HG03378 (cell line): Measurements from ENCODE around the gene SLC29A2.
"Not testable (repeated sequence)": the region's sequence is repeated elsewhere in the genome, so short reads cannot be mapped to it uniquely, and the experiment has no call there.

Experiments
- ATAC-seq: cut with Tn5 transposase; IDR thresholded peaks from one replicate; pipeline ENCODE4 v1.9.1; 2021; ENCODE audit warnings: mild to moderate bottlenecking, moderate library complexity; ENCODE audit not compliant: unreplicated experiment

The SLC29A2 gene

DNA sequence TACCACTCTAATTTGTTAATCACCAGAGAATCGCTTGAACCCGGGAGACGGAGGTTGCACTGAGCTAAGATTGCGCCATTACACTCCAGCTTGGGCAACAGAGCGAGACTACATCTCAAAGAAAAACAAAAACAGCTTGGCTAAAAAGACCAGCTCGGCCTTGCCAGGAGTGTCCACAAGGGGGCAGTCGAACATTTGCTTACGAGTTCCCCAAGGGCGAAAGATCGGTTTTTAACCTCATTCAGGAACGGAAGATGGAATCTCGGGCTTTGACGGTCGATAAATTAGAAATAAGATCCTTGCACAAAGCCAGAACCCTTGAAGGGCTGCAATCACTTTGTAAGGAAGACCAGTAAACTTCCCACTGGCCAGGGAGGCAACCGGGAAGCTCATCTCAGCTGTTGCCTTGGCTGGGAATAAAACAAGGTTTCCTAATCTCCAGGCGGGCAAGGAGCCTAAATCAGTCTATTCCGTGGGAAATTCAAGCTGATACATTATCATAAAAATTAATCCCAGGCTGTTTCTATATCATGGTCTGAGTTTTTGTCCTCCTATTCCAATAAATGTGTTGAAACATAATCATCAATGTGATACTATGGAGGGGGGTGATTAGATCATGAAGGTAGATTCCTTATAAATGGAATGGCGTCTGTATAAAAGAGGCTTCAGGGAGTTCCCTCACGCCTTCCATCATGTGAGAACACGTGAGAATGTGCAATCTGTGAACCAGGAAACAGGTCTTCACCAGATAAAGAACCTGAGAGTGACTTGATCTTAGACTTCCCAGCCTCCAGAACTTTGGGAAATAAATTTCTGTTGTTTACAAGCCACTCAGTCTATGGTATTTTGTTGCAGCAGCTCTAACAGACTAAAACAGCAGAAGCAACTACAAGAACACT lies 14.9 kb upstream of the SLC29A2 start:
- no peak for ATAC-seq

- not testable (repeated sequence) for ATAC-seq
These were observed 12.8 kb upstream of the SLC29A2 start for GRCh38 chr11:66384316-66384715.

- ATAC-seq: not testable (repeated sequence)
These were observed 8.7 kb upstream of the SLC29A2 start for GRCh38 chr11:66380264-66380663.

DNA sequence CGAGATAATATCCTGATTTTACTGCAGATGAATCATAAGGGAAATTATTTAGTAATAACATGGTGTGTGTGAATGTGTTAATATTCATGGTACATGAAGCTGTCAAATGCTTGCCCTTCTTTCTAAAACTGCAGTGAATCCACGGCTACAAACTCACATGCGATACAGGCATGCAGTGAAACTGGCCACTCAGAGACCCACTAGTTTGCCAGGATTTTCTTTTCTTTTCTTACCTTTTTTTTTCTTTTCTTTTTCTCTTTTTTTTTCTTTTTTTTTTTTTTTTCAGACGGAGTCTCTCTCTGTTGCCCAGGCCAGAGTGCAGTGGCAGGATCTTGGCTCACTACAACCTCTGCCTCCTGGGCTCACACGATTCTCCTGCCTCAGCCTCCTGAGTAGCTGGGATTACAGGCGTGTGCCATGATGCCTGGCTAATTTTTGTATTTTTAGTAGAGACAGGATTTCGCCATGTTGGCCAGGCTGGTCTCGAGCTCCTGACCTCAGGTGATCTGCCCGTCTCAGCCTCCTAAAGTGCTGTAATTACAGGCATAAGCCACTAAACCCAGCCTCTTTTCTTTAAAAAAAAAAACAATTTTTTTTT lies 2.2 kb upstream of the SLC29A2 start:
- ATAC-seq: not testable (repeated sequence)

DNA sequence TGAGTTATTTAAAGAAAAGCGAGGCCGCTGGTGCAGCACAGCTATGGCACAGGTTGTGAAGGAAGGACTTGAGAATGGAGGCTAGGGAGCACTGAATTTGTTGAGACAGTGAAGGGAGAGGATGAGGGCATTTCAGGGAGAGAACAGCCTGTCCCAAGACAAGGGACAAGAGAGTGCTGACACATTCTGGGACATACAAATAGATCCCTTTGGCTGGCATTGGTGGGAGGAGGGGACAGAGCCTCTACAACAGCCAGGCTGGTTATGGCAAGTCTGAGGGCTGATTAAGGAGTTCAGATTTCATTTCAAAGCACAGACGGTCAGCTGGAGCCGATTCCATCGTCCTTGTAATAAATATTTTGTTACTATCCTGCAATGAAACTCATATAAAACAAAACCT lies 1.7 kb upstream of the SLC29A2 start:
- no peak for ATAC-seq

- no peak for ATAC-seq
These were observed 2.3 kb downstream of the SLC29A2 start for GRCh38 chr11:66369073-66369894.

DNA sequence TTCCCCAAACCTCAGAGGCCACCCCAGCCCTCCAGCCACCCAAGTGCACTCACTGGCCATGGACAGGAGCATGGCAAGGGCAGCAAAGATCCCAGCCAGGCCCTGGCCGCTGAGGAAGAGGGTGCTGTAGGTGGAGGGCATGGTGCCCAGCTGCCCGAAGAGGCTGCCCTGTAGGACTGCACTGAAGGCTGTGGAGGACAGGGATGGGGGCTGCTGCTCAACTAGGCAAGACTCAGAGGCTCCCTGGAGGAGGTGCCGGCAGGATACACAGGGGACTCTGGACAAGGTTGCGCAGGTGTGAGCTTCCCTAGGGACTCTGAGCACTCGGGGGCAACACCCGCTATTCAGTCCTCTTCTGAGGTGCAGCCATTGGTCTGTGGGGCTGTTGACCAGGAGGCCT lies 3.1 kb downstream of the SLC29A2 start:
- no peak for ATAC-seq

- no peak for ATAC-seq
These were observed 3.8 kb downstream of the SLC29A2 start for GRCh38 chr11:66367561-66368312.

GRCh38 chr11:66366844-66367477 lies 4.6 kb downstream of the SLC29A2 start:
- ATAC-seq: no peak

- ATAC-seq: no peak
These were observed 5.6 kb downstream of the SLC29A2 start for GRCh38 chr11:66365711-66366619.

DNA sequence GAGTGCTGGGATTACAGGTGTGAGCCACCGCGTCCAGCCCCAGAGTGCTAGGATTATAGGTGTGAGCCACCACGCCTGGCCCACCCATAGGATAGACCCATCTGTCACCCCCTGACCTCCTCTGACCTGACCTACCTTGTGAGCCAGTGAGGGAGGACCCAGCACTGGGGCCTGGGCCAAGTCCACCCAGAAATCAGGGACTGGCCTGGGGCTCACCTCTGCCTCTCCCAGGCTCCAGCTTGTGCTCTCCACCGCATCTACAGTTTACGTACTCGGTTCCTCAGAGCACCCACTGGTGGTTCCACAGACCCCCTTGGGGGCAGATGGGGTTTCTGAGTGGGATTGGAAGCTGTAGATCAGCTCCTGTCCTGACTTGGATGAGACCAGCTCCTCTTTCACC lies 6.4 kb downstream of the SLC29A2 start:
- ATAC-seq: no peak

- ATAC-seq: no peak
These were observed 7.6 kb downstream of the SLC29A2 start for GRCh38 chr11:66363805-66364535.

- ATAC-seq: no peak
These were observed 8.4 kb downstream of the SLC29A2 start for GRCh38 chr11:66363187-66363601.

DNA sequence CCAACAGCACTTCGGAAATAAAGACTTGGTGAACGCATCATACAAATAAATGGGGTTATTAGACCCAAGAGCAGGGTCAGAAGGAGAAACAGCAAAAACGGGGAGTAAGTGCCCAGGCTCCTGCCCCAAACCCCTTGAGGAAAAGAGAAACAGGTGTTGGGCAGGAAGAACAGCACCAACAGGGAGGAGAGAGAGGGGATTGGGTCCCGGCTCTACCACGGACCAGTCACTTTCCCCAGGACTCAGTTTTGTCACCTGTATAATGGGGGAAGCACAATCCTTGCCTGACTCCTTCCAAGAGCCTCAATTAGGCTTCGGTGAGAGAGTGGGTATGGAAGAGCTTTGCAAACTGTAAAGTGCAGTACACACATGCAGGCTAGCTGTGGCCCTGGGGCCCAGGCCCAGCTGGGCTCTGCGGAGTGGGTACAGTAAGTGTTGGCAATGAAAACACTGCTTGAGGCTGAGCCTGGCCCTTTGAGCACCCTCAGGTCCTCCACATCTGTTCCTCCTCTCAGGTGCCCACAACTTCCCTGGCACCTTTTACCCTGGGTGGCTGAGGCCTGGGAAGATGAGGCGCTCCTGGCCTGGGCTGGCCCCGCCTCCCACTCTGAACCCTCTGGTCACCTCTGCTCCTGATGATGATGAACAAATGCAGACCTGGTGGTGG lies 8.9 kb downstream of the SLC29A2 start:
- ATAC-seq: no peak

DNA sequence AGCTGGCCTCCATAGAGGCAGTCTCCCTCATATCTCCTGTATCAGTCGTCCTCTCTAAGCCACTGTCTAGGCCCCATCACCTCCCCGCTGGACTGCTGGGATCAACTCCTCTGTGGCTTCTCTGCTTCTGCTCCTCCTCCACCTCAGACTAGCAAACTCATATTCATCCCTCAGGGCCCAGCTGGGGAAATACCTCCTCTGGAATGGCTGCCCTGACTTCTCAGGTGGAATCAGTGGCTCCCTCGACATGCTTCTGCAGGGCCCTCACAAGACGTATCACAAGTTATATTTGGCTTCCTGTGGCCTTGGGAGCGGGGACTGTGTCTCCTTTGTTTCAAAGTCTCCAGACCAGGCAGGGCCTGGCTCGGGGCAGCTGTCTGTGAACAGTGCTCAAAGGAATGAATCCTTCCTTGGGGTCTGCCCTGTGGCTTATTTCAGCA lies 10.0 kb downstream of the SLC29A2 start:
- ATAC-seq: no peak

DNA sequence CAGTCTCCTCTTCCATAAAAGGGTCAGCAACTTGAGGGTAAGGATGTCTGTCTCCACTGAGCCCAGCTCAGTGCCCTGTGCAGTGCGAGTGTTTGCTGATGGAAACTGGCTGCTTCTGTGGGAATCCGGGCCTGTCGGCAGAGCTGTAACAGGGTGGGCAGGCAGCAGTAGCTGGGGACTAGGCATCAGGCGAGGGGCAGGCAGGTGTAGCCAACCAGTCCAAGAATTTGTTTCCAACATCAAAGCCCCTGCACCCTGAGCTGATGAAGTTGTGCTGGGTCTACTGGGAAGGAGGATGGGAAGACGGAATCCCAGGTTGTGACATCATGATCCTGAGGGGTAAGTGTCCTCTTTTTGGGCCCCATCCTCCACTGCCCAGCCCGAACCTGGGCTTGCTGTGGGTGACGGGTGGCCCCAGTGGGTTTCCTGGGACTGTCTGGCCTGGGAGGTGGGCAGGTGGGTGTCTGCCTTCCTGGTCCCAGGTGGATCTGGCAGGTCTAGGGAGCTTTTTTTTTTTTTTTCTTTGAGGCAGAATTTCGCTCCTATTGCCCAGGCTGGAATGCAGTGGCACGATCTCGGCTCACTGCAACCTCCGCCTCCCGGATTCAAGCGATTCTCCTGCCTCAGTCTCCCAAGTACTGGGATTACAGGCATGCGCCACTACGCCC lies 11.0 kb downstream of the SLC29A2 start:
- ATAC-seq: no peak

DNA sequence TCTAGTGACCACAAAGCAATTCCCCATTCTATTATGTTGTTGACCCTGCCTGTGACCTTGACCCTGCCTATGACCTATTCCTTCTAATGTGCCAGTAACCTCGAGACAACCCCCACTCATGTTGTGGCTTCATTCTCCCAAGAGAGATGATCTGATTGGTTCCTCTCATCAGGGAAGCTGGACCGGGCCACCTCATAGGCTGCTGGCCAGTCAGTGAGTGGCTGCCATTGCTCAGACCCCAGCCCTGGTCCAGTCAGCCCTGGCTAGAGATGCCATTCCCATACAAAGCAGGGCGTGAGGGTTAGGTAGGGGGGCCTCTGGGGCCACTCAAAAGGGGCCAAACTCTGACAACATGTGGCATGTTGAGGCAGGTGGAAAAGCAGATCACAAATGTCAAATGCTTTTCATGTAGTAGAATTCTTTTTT lies 11.9 kb downstream of the SLC29A2 start:
- ATAC-seq: no peak
